Astrocyte (in vitro differentiated cells and primary cell): Measurements from ENCODE around the gene BICRAL. TPM values are rescaled to one million over a fixed set of nuclear protein-coding genes. Genes with fewer than 3 reads are reported as not detected.

Experiments used
- DNase-seq: peaks from one replicate; pipeline ENCODE4 v3.0.0-alpha.2; 2010; ENCODE audit warnings: low read depth
- FAIRE-seq: peaks from 2 replicates; lab custom pipeline; 2011; peaks lifted over from hg19 to GRCh38; lab: Jason Lieb, UNC
- H2AFZ ChIP-seq: 2 replicates; pipeline ENCODE4 v1.6.0; 2012; ENCODE audit warnings: low read depth, low read length, inconsistent platforms
- H3K27ac ChIP-seq: 2 replicates; pipeline ENCODE4 v1.5.1; 2011; ENCODE audit warnings: low read depth, low read length, inconsistent platforms
- H3K27me3 ChIP-seq: 2 replicates; pipeline ENCODE4 v1.6.0; 2011; ENCODE audit warnings: low read length, inconsistent platforms; ENCODE audit not compliant: insufficient read depth
- H3K36me3 ChIP-seq: 2 replicates; pipeline ENCODE4 v1.5.1; 2011; ENCODE audit warnings: low read length, inconsistent platforms; ENCODE audit not compliant: insufficient read depth
- H3K4me1 ChIP-seq: 2 replicates; pipeline ENCODE4 v1.5.1; 2011; ENCODE audit warnings: low read length, inconsistent platforms; ENCODE audit not compliant: insufficient read depth
- H3K4me2 ChIP-seq: 2 replicates; pipeline ENCODE4 v1.6.0; 2012; ENCODE audit warnings: low read length, inconsistent platforms
- H3K4me3 ChIP-seq: 2 replicates; pipeline ENCODE4 v1.5.1; 2011; ENCODE audit warnings: low read depth, mild to moderate bottlenecking, low read length, inconsistent platforms; ENCODE audit not compliant: insufficient read depth
- H3K79me2 ChIP-seq: 2 replicates; pipeline ENCODE4 v1.6.0; 2012; ENCODE audit warnings: mild to moderate bottlenecking, low read length, inconsistent platforms; ENCODE audit not compliant: insufficient read depth
- H3K9ac ChIP-seq: 2 replicates; pipeline ENCODE4 v1.6.0; 2012; ENCODE audit warnings: mild to moderate bottlenecking, low read length, inconsistent platforms
- H3K9me3 ChIP-seq: 2 replicates; pipeline ENCODE4 v1.5.1; 2012; ENCODE audit warnings: low read depth, mild to moderate bottlenecking, low read length, inconsistent platforms; ENCODE audit not compliant: insufficient read depth
- H4K20me1 ChIP-seq: 2 replicates; pipeline ENCODE4 v1.6.0; 2012; ENCODE audit warnings: low read length, inconsistent platforms; ENCODE audit not compliant: insufficient read depth
- H3K27ac Mint-ChIP-seq: one replicate; pipeline ENCODE4 v1.8.0; 2021; ENCODE audit warnings: mild to moderate bottlenecking, mixed read lengths; ENCODE audit not compliant: unreplicated experiment
- H3K27me3 Mint-ChIP-seq: one replicate; pipeline ENCODE4 v1.8.0; 2021; ENCODE audit warnings: low read depth, mixed read lengths; ENCODE audit not compliant: unreplicated experiment
- H3K36me3 Mint-ChIP-seq: one replicate; pipeline ENCODE4 v1.8.0; 2021; ENCODE audit warnings: low read depth, mixed read lengths; ENCODE audit not compliant: unreplicated experiment
- H3K4me1 Mint-ChIP-seq: one replicate; pipeline ENCODE4 v1.8.0; 2021; ENCODE audit warnings: low read depth, mixed read lengths; ENCODE audit not compliant: unreplicated experiment
- H3K4me3 Mint-ChIP-seq: one replicate; pipeline ENCODE4 v1.8.0; 2021; ENCODE audit warnings: mild to moderate bottlenecking, moderate library complexity, mixed read lengths; ENCODE audit not compliant: unreplicated experiment
- H3K9me3 Mint-ChIP-seq: one replicate; pipeline ENCODE4 v1.8.0; 2021; ENCODE audit warnings: mild to moderate bottlenecking, mixed read lengths; ENCODE audit not compliant: unreplicated experiment
- EZH2 ChIP-seq: IDR thresholded peaks from 2 replicates; pipeline ENCODE4 v1.6.1; 2012; ENCODE audit warnings: mild to moderate bottlenecking, low read length, inconsistent platforms; ENCODE audit not compliant: insufficient read depth
- total RNA-seq: library from RNA; stranded (reverse); gene quantifications from 2 replicates; pipeline ENCODE4 v1.2.1, GENCODE V29; 2021
- TF ChIP-seq, protein P1 (sequence below): IDR thresholded peaks from 2 replicates; pipeline ENCODE4 v1.5.1; 2011; ENCODE audit warnings: low read depth, mild to moderate bottlenecking, inconsistent platforms, low read length, moderate library complexity; ENCODE audit not compliant: insufficient read depth

Gene BICRAL
- total RNA-seq, 1 donor from 2014 or later: 5.9 TPM

DNA sequence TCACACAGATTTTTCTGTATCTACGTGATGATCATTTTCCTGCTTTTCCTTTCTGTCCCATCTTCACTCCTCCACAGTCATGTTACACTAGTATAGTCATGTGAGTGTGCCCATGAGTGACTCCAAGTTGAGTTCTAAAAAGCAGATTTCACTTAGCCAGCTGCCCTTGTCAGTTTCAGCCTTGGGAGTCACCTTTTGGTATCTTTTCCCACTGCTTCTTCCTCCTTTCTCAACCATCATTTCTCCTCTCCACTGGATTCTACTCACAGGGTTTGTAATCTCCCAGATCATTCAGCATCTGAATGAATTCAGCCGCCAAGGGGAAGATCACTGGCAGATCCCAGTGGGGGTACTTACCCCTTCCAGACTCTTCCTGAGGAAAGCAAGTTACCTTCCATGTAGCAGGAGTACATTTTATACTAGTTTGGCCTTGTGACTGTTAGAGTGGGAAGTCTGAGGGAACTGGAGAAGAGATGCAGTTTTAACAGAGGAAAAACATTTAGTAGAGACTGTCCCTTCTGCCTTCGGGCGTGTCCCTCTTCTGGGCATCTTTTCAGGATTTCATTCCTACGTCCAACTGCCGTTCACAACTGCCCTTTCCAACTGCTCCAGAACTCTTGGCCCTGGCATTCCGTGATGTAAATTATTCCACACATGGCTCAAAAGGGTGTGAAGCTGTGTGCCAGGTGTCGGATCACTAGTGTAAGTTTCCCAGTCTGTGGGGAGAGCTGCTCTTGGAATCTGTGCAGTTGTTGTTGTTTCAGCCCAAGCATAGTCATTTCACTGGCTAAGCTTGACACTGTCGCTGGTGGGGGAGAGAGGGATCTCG is 38.9 kb downstream of the BICRAL start:
- no peaks in the 10 kb centered on the region for H3K9me3 ChIP-seq
- H3K4me3 ChIP-seq: no peak overlapping the region
- Mint-ChIP-seq H3K36me3 (no peaks in the 10 kb centered on the region), H3K4me3 (no peak overlapping the region), H3K27me3 (no peaks in the 10 kb centered on the region), H3K27ac (no peak overlapping the region), H3K9me3 (peaks cover 1% of the 10 kb centered on the region), H3K4me1 (no peaks in the 10 kb centered on the region)
- no peaks in the 10 kb centered on the region for H3K36me3 ChIP-seq
- no peak for DNase-seq
- no peak for TF ChIP-seq EZH2
- no peaks in the 10 kb centered on the region for H3K4me1 ChIP-seq
- H3K27me3 ChIP-seq: no peaks in the 10 kb centered on the region
- H4K20me1 ChIP-seq: no peaks in the 10 kb centered on the region
- H3K9ac ChIP-seq: no peak overlapping the region
- no peaks in the 10 kb centered on the region for H3K79me2 ChIP-seq
- H3K4me2 ChIP-seq: no peak overlapping the region
- no peak overlapping the region for H2AFZ ChIP-seq
- no peak for FAIRE-seq
- H3K27ac ChIP-seq: no peak overlapping the region

DNA sequence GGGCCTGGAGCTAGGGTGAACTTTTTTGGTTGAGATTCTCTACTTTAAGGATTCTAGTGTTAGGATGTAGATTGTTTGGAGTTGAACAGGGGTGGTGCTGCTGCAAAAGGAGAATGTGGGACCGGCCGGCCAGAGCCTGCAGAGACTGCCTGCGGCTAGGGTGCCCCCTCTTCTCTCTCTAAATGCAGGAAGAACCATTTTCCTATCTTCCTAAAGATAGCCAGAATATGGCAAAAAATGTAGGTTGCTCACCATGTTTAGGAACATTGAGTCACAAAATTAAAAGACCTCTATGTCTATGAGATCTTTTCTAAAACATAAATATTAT is 39.5 kb downstream of the BICRAL start:
- Histone ChIP-seq H4K20me1 (no peaks in the 10 kb centered on the region), H3K27me3 (no peaks in the 10 kb centered on the region), H3K36me3 (no peaks in the 10 kb centered on the region), H2AFZ (no peak overlapping the region), H3K9me3 (no peaks in the 10 kb centered on the region), H3K9ac (no peak overlapping the region), H3K79me2 (no peaks in the 10 kb centered on the region), H3K27ac (no peak overlapping the region), H3K4me2 (no peak overlapping the region), H3K4me1 (no peaks in the 10 kb centered on the region), H3K4me3 (no peak overlapping the region)
- no peak overlapping the region for H3K27ac Mint-ChIP-seq
- no peak for DNase-seq
- H3K27me3 Mint-ChIP-seq: no peaks in the 10 kb centered on the region
- peaks cover 1% of the 10 kb centered on the region for H3K9me3 Mint-ChIP-seq
- H3K36me3 Mint-ChIP-seq: no peaks in the 10 kb centered on the region
- TF ChIP-seq, protein P1, sequence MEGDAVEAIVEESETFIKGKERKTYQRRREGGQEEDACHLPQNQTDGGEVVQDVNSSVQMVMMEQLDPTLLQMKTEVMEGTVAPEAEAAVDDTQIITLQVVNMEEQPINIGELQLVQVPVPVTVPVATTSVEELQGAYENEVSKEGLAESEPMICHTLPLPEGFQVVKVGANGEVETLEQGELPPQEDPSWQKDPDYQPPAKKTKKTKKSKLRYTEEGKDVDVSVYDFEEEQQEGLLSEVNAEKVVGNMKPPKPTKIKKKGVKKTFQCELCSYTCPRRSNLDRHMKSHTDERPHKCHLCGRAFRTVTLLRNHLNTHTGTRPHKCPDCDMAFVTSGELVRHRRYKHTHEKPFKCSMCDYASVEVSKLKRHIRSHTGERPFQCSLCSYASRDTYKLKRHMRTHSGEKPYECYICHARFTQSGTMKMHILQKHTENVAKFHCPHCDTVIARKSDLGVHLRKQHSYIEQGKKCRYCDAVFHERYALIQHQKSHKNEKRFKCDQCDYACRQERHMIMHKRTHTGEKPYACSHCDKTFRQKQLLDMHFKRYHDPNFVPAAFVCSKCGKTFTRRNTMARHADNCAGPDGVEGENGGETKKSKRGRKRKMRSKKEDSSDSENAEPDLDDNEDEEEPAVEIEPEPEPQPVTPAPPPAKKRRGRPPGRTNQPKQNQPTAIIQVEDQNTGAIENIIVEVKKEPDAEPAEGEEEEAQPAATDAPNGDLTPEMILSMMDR: no peak
- no peak for TF ChIP-seq EZH2
- FAIRE-seq: no peak
- no peak overlapping the region for H3K4me3 Mint-ChIP-seq
- H3K4me1 Mint-ChIP-seq: no peaks in the 10 kb centered on the region

DNA sequence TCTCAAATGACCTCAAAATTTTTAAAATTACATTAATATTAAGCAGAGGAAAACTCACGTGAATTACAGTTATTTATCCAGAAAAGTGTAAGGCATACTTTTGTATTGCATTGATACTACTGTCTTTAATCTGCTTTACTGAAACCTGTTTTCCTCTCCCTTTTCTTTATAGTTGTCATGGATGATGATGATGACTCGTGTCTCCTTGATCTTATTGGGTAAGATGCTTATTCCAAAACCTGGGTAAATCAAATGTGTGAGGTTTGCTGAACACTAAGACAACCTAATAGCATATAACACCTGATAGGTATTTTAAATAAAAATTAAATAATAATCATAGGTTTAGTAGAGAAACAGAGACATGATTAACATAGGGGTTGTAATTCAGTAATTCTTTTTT is 40.0 kb downstream of the BICRAL start:
- H2AFZ ChIP-seq: no peak overlapping the region
- no peak for TF ChIP-seq EZH2
- TF ChIP-seq, protein P1: no peak
- no peak overlapping the region for H3K4me2 ChIP-seq
- Mint-ChIP-seq H3K27me3 (no peaks in the 10 kb centered on the region), H3K4me3 (no peak overlapping the region), H3K4me1 (no peaks in the 10 kb centered on the region), H3K36me3 (no peaks in the 10 kb centered on the region), H3K9me3 (peaks cover 1% of the 10 kb centered on the region), H3K27ac (no peak overlapping the region)
- no peaks in the 10 kb centered on the region for H3K9me3 ChIP-seq
- H3K27ac ChIP-seq: no peak overlapping the region
- no peak overlapping the region for H3K9ac ChIP-seq
- H3K4me1 ChIP-seq: no peaks in the 10 kb centered on the region
- H3K36me3 ChIP-seq: no peaks in the 10 kb centered on the region
- H3K4me3 ChIP-seq: no peak overlapping the region
- no peak for DNase-seq
- no peak for FAIRE-seq
- H3K79me2 ChIP-seq: no peaks in the 10 kb centered on the region
- no peaks in the 10 kb centered on the region for H3K27me3 ChIP-seq
- H4K20me1 ChIP-seq: no peaks in the 10 kb centered on the region
